GM12892 (cell line): ENCODE results near the gene POLRMT.
A peak's percentile ranks its signal among the peaks of the same experiment; 100 is the strongest.

Experiments used
- DNase-seq: peaks from one replicate; pipeline ENCODE4 v3.0.0; 2011; ENCODE audit not compliant: insufficient read length
- FAIRE-seq: peaks from 2 replicates; lab custom pipeline; 2011; peaks lifted over from hg19 to GRCh38; lab: Jason Lieb, UNC
- POLR2A ChIP-seq: IDR thresholded peaks from 2 replicates; pipeline ENCODE4 v1.6.1; 2011; ENCODE audit warnings: low read depth, low read length, control low read depth
- POLR2AphosphoS5 ChIP-seq: IDR thresholded peaks from 2 replicates; pipeline ENCODE4 v1.6.1; 2011; ENCODE audit warnings: low read depth, low read length, control low read depth
- TAF1 ChIP-seq: IDR thresholded peaks from 2 replicates; pipeline ENCODE4 v1.6.1; 2011; ENCODE audit warnings: low read depth, mild to moderate bottlenecking, control low read depth, low read length, borderline replicate concordance

POLRMT gene

GRCh38 chr19:572743-573518 lies 60.4 kb downstream of the POLRMT start:
- no peak for TF ChIP-seq TAF1
- no peak for TF ChIP-seq POLR2AphosphoS5
- no peak for TF ChIP-seq POLR2A
- no peak for DNase-seq
- no peak for FAIRE-seq

- peak; percentile 98 for TF ChIP-seq POLR2AphosphoS5
- TF ChIP-seq TAF1, result peak; percentile 90
- TF ChIP-seq POLR2A, result peak; percentile 99
- DNase-seq (peak; percentile 98), FAIRE-seq (peak; percentile 98)
Measured at GRCh38 chr19:572140-572742, 61.1 kb downstream of the POLRMT start, which contains the start of gene BSG. Gene BSG (plus strand): TSS chr19:572596. CDS start chr19:572635, 39 bp downstream.

GRCh38 chr19:571566-571974 lies 61.8 kb downstream of the POLRMT start:
- TF ChIP-seq TAF1 (no peak), POLR2AphosphoS5 (no peak), POLR2A (no peak)
- FAIRE-seq (no peak), DNase-seq (no peak)

- TF ChIP-seq POLR2AphosphoS5, result no peak
- no peak; the same call in 1 of the 2 replicates for TF ChIP-seq POLR2A
- TF ChIP-seq TAF1, result no peak
- DNase-seq (no peak), FAIRE-seq (peak; percentile 24)
Measured at GRCh38 chr19:570937-571565, 62.3 kb downstream of the POLRMT start.

GRCh38 chr19:570251-570686 lies 63.1 kb downstream of the POLRMT start:
- FAIRE-seq (no peak), DNase-seq (no peak)
- TF ChIP-seq TAF1, result no peak
- no peak for TF ChIP-seq POLR2A
- TF ChIP-seq POLR2AphosphoS5, result no peak

- DNase-seq (no peak), FAIRE-seq (no peak)
- TF ChIP-seq POLR2AphosphoS5, result no peak
- no peak for TF ChIP-seq TAF1
- TF ChIP-seq POLR2A, result no peak
Measured at GRCh38 chr19:567296-567900, 65.9 kb downstream of the POLRMT start.
